Measurements from ENCODE around the gene PLXNC1. TPM values are rescaled to one million over a fixed set of nuclear protein-coding genes. Genes with fewer than 3 reads are reported as not detected.

The PLXNC1 gene
- total and polyA plus RNA-seq, 9 of the 15 experiments (the other 6 are each of a cell fraction or from before 2014, with no cell fraction given), result 0.08 to 0.87 (median 0.28) TPM

DNA sequence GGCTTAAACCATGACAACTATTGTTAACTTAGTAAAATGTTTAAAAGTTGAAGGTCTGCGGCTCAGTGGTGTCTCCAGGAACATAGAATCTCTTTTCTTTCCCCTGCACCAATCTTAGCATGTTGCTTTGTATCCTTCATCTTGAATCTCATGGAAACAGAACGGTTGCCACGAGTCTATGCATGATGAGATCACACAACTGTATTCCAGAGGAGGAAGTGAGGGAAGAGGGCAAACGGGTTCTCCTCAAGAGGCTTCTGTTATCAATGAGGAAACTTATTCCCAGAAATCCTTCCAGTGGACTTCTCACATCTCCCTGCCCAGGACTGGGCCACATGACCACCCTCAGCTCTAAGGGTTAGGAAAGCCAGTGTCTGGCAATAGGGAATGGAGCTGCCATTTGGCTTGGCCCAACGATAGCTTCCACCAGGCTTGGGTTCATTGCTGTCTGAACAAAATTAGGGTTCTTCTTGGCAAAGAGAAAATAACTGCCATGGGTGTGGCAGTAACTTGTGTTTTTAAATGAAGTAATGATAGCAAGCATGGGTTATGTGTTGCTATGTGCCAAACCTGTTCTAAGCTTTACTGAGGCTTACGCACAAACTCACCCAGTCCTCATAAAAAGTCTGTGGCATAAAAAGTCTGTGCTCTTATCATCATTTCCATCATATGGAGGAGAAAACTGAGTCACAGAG lies 17.4 kb downstream of the PLXNC1 start (continued):
- TF ChIP-seq DMBX1 (CRISPR knock-in tag; IDR thresholded peaks at IDR 0.05; ENCODE audit: borderline replicate concordance), result no peak
- TF ChIP-seq NCOA1 (IDR thresholded peaks at IDR 0.05; ENCODE audit: low read depth), result no peak
- no peak for TF ChIP-seq THRA (IDR thresholded peaks at IDR 0.05)
- TF ChIP-seq STAG1 (CRISPR knock-in tag; IDR thresholded peaks at IDR 0.05; ENCODE audit: borderline replicate concordance), result no peak
- TF ChIP-seq JUNB (CRISPR knock-in tag; conservative IDR thresholded peaks at IDR 0.05), result no peak
- no peak for TF ChIP-seq LEF1 (IDR thresholded peaks at IDR 0.05)
- TF ChIP-seq MGA (IDR thresholded peaks at IDR 0.05), result peak; percentile 67
- no peak for TF ChIP-seq ZNF589 (CRISPR knock-in tag; IDR thresholded peaks at IDR 0.05; ENCODE audit: low read depth)
- no peak for TF ChIP-seq NFATC3 (IDR thresholded peaks at IDR 0.05)
- TF ChIP-seq, protein P1, sequence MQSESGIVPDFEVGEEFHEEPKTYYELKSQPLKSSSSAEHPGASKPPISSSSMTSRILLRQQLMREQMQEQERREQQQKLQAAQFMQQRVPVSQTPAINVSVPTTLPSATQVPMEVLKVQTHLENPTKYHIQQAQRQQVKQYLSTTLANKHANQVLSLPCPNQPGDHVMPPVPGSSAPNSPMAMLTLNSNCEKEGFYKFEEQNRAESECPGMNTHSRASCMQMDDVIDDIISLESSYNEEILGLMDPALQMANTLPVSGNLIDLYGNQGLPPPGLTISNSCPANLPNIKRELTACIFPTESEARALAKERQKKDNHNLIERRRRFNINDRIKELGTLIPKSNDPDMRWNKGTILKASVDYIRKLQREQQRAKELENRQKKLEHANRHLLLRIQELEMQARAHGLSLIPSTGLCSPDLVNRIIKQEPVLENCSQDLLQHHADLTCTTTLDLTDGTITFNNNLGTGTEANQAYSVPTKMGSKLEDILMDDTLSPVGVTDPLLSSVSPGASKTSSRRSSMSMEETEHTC (IDR thresholded peaks at IDR 0.05), result no peak
- no peak for TF ChIP-seq ZNF77 (CRISPR knock-in tag; IDR thresholded peaks at IDR 0.05)
- TF ChIP-seq ZNF143 (CRISPR knock-in tag; IDR thresholded peaks at IDR 0.05), result no peak
- no peak for TF ChIP-seq RCOR1 (IDR thresholded peaks at IDR 0.05; ENCODE audit: borderline replicate concordance in 1 of 2, low read depth in 2 of 2, low read length in 2 of 2)
- no peak for TF ChIP-seq TARDBP (IDR thresholded peaks at IDR 0.05)

All from K562 (cell line).